Mesenchymal stem cell (in vitro differentiated cells and primary cell): Measurements from ENCODE around the gene CXCR4. TPM values are rescaled to one million over a fixed set of nuclear protein-coding genes. Genes with fewer than 3 reads are reported as not detected.

Experiments
- DNase-seq: peaks from one replicate; pipeline ENCODE4 v3.0.0-alpha.2; 2013
- H2AFZ ChIP-seq: one replicate; pipeline ENCODE4 v1.6.1; 2013; ENCODE audit warnings: low read depth, mild to moderate bottlenecking, control low read depth, inconsistent platforms, low read length, moderate library complexity
- H2AK5ac ChIP-seq: 2 replicates; pipeline ENCODE4 v1.6.1; 2013; ENCODE audit warnings: low read length, moderate library complexity, mild to moderate bottlenecking, inconsistent platforms; ENCODE audit not compliant: severe bottlenecking
- H2BK120ac ChIP-seq: one replicate; pipeline ENCODE4 v1.6.1; 2013; ENCODE audit warnings: low read depth, mild to moderate bottlenecking, inconsistent platforms, low read length, moderate library complexity
- H2BK12ac ChIP-seq, 2 experiments: one replicate each; pipeline ENCODE4 v1.6.1; 2013; ENCODE audit warnings: inconsistent platforms in 2 of 2, low read length in 2 of 2, mild to moderate bottlenecking in 2 of 2, moderate library complexity in 2 of 2, control low read depth in 1 of 2
- H2BK15ac ChIP-seq: one replicate; pipeline ENCODE4 v1.6.1; 2013; ENCODE audit warnings: mild to moderate bottlenecking, low read depth, inconsistent platforms; ENCODE audit not compliant: poor library complexity, severe bottlenecking
- H2BK5ac ChIP-seq: 2 replicates; pipeline ENCODE4 v1.6.1; 2013; ENCODE audit warnings: low read depth, mild to moderate bottlenecking, low read length, control low read depth, inconsistent platforms; ENCODE audit not compliant: poor library complexity, severe bottlenecking
- H3K14ac ChIP-seq, 2 experiments: one replicate each; pipeline ENCODE4 v1.6.1; 2013; ENCODE audit warnings: inconsistent platforms in 2 of 2, low read length in 2 of 2, control low read depth in 1 of 2, mild to moderate bottlenecking in 1 of 2, moderate library complexity in 1 of 2
- H3K18ac ChIP-seq, 2 experiments: one replicate each; pipeline ENCODE4 v1.6.1; 2013; ENCODE audit warnings: inconsistent platforms in 2 of 2, low read length in 2 of 2, control low read depth in 1 of 2, low read depth in 1 of 2, mild to moderate bottlenecking in 1 of 2
- H3K23ac ChIP-seq, 2 experiments: one replicate each; pipeline ENCODE4 v1.6.1; 2013; ENCODE audit warnings: inconsistent platforms in 2 of 2, low read length in 2 of 2, mild to moderate bottlenecking in 2 of 2, moderate library complexity in 2 of 2, control low read depth in 1 of 2
- H3K27ac ChIP-seq: 2 replicates; pipeline ENCODE4 v1.5.1; 2013; ENCODE audit warnings: mild to moderate bottlenecking, moderate library complexity, low read length, control low read depth, inconsistent platforms; ENCODE audit not compliant: poor library complexity, severe bottlenecking
- H3K27me3 ChIP-seq, 2 experiments: 2 replicates each; pipeline versions ENCODE4 v1.6.1 to v1.7.0; 2013; ENCODE audit warnings: low read length in 2 of 2, mild to moderate bottlenecking in 2 of 2, moderate library complexity in 2 of 2, control low read depth in 1 of 2, inconsistent platforms in 1 of 2; ENCODE audit not compliant: control insufficient read depth in 1 of 2, insufficient read depth in 1 of 2
- H3K36me3 ChIP-seq, 2 experiments: 2 replicates each; pipeline versions ENCODE4 v1.6.1 to v1.7.0; 2013; ENCODE audit warnings: low read length in 2 of 2, control low read depth in 1 of 2, inconsistent platforms in 1 of 2, low read depth in 1 of 2, mild to moderate bottlenecking in 1 of 2; ENCODE audit not compliant: insufficient read depth in 2 of 2, control insufficient read depth in 1 of 2
- H3K4ac ChIP-seq, 2 experiments: one replicate each; pipeline ENCODE4 v1.6.1; 2013; ENCODE audit warnings: inconsistent platforms in 2 of 2, low read length in 2 of 2, mild to moderate bottlenecking in 2 of 2, moderate library complexity in 2 of 2, control low read depth in 1 of 2, low read depth in 1 of 2
- H3K4me1 ChIP-seq: 2 replicates; pipeline ENCODE4 v1.6.1; 2013; ENCODE audit warnings: low read depth, low read length, control low read depth; ENCODE audit not compliant: control insufficient read depth, insufficient read depth
- H3K4me2 ChIP-seq: 2 replicates; pipeline ENCODE4 v1.6.1; 2013; ENCODE audit warnings: low read length, mild to moderate bottlenecking, inconsistent platforms; ENCODE audit not compliant: poor library complexity, severe bottlenecking
- H3K4me3 ChIP-seq, 2 experiments: 2 replicates each; pipeline versions ENCODE4 v1.5.1 to v1.7.0; 2013; ENCODE audit warnings: low read length in 2 of 2, mild to moderate bottlenecking in 2 of 2, control low read depth in 1 of 2, low read depth in 1 of 2; ENCODE audit not compliant: insufficient read depth in 1 of 2
- H3K79me1 ChIP-seq: replicated peaks from 2 replicates; pipeline ENCODE4 v1.6.1; 2013; ENCODE audit warnings: mild to moderate bottlenecking, control low read depth, low read length, inconsistent platforms; ENCODE audit not compliant: poor library complexity, severe bottlenecking
- H3K9ac ChIP-seq: 2 replicates; pipeline ENCODE4 v1.7.0; 2013; ENCODE audit warnings: mild to moderate bottlenecking, low read length, moderate library complexity
- H3K9me3 ChIP-seq: 2 replicates; pipeline ENCODE4 v1.7.0; 2013; ENCODE audit warnings: mild to moderate bottlenecking, low read length; ENCODE audit not compliant: control insufficient read depth
- H4K8ac ChIP-seq: one replicate; pipeline ENCODE4 v1.6.1; 2013; ENCODE audit warnings: inconsistent platforms, mild to moderate bottlenecking, low read length, moderate library complexity
- H4K91ac ChIP-seq: one replicate; pipeline ENCODE4 v1.6.1; 2013; ENCODE audit warnings: mild to moderate bottlenecking, low read length, inconsistent platforms
- WGBS: methylation state at CpG from one replicate; pipeline ENCODE4 v1.1.7; 2013; ENCODE audit warnings: mixed read lengths; 5-methylcytosine and 5-hydroxymethylcytosine counted together
- polyA plus RNA-seq, 2 experiments: library from polyadenylated mRNA; stranded (reverse); fragments of 200-250 nt; gene quantifications; one replicate each; pipeline ENCODE4 v1.2.3, GENCODE V29; 2013

CXCR4 gene
- polyA plus RNA-seq (2013, experiment 1 of 2) = not detected
- polyA plus RNA-seq (2013, experiment 2 of 2) = not detected

DNA sequence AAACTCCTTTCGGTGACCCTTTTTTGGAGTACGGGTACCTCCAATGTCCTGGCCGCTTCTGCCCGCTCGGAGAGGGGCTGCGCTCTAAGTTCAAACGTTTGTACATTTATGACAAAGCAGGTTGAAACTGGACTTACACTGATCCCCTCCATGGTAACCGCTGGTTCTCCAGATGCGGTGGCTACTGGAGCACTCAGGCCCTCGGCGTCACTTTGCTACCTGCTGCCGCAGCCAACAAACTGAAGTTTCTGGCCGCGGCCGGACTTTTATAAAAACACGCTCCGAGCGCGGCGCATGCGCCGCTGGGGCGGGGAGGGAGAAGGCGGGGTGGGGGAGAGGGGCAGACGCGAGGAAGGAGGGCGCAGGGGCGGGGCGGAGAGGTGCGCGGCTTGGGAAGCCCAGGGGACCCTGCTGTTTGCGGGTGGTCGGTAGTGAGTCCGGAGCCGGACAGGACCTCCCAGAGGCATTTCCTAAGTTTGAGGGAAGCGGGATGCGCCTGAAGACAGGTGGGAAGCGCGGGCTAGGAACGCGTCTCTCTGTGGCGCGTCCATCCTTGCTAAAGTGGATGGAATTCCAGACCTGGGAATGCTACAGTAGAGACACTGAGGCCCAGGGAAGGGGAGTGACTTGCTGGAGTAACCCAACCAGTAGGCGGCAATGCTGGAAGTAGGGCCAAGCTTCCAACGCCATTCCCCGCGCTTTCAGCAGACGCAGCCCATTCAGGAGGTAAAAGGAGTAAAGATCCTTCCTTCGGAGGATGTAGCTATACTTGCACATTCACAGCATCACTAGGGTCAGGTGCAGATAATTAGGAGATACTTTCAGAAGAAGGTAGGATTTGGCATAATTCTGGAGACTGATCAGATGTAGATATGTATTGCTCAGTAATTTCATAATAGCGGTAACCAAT is at the start of gene CXCR4:
Gene CXCR4, minus strand, starts transcription at position 241 of the 910 bp plus-strand sequence. Its CDS starts 89 bp downstream, at position 152.
- Histone ChIP-seq H3K36me3 (no peaks in the 10 kb centered on the region), H2BK12ac (no peak within 1 kb of the TSS), H3K4ac (no peak within 1 kb of the TSS), H4K8ac (no peak within 1 kb of the TSS), H3K23ac (no peak within 1 kb of the TSS), H3K4me2 (peak within 1 kb of the TSS; percentile 90), H3K18ac (no peak within 1 kb of the TSS), H2AFZ (peak within 1 kb of the TSS; percentile 57), H3K27me3 (peaks cover 84 to 93% of the 10 kb centered on the region in 2 experiments), H2AK5ac (no peak within 1 kb of the TSS), H3K4me3 (peak within 1 kb of the TSS; percentile 18 to 62), H2BK15ac (no peak within 1 kb of the TSS), H3K14ac (no peak within 1 kb of the TSS), H2BK120ac (no peak within 1 kb of the TSS), H2BK5ac (no peak within 1 kb of the TSS), H4K91ac (no peak within 1 kb of the TSS), H3K79me1 (no peaks in the 10 kb centered on the region), H3K9ac (no peak within 1 kb of the TSS), H3K27ac (no peak within 1 kb of the TSS), H3K4me1 (peaks cover 26% of the 10 kb centered on the region), H3K9me3 (no peaks in the 10 kb centered on the region)
- WGBS = 1% methylated on average over 48 of the region's 50 CpGs
- DNase-seq = peak; percentile 23

DNA sequence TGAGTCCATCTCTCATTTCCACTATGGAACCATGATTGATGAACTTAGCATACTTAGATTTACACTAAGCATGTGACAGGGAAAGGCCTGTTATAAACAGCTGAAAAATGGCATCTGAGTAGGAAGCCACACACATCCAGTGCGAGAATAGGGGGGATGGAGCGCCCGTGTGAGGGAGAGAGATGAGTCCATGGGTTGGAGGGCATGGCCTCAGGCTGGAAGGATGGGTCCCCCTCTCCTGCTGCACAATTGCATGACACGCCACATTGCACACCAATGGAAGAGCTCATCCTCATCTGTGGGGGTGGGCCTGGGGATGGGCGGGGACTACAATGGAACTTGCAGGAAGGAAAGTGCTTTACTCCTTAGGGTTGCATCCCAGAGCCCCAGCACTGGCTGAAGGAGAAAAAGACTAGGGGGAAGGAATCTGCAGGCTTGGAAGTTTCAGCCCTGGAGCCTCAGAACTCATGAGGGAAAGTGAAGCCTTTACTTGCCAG is 46.4 kb upstream of the CXCR4 start:
- Histone ChIP-seq H3K9ac (no peak overlapping the region), H4K8ac (no peak overlapping the region), H3K18ac (no peak overlapping the region), H3K4me3 (no peak overlapping the region), H3K4me1 (no peaks in the 10 kb centered on the region), H2BK12ac (no peak overlapping the region), H3K36me3 (no peaks in the 10 kb centered on the region), H2BK5ac (no peak overlapping the region), H3K27me3 (peaks cover 6 to 7% of the 10 kb centered on the region in 2 experiments), H2BK15ac (no peak overlapping the region), H3K23ac (no peak overlapping the region), H4K91ac (no peak overlapping the region), H3K4me2 (no peak overlapping the region), H2AFZ (no peak overlapping the region), H3K79me1 (no peaks in the 10 kb centered on the region), H3K14ac (no peak overlapping the region), H2AK5ac (no peak overlapping the region), H3K4ac (no peak overlapping the region), H2BK120ac (no peak overlapping the region), H3K27ac (no peak overlapping the region), H3K9me3 (no peaks in the 10 kb centered on the region)
- WGBS = 80% methylated on average over 5 of the region's 5 CpGs
- no peak for DNase-seq

GRCh38 chr2:136162438-136162837 is 44.5 kb upstream of the CXCR4 start:
- Histone ChIP-seq H2BK120ac (no peak overlapping the region), H2BK5ac (no peak overlapping the region), H3K18ac (no peak overlapping the region), H3K4me1 (no peaks in the 10 kb centered on the region), H3K4me2 (no peak overlapping the region), H3K79me1 (no peaks in the 10 kb centered on the region), H3K36me3 (no peaks in the 10 kb centered on the region), H3K4me3 (no peak overlapping the region), H3K27ac (no peak overlapping the region), H4K8ac (no peak overlapping the region), H3K27me3 (peaks cover 0 to under 1% of the 10 kb centered on the region in 2 experiments), H2AFZ (no peak overlapping the region), H3K14ac (no peak overlapping the region), H2AK5ac (no peak overlapping the region), H3K9me3 (no peaks in the 10 kb centered on the region), H3K23ac (no peak overlapping the region), H3K9ac (no peak overlapping the region), H2BK15ac (no peak overlapping the region), H3K4ac (no peak overlapping the region), H4K91ac (no peak overlapping the region), H2BK12ac (no peak overlapping the region)
- DNase-seq = no peak
- no CpG with 5 or more reads among the region's 1 CpG for WGBS

DNA sequence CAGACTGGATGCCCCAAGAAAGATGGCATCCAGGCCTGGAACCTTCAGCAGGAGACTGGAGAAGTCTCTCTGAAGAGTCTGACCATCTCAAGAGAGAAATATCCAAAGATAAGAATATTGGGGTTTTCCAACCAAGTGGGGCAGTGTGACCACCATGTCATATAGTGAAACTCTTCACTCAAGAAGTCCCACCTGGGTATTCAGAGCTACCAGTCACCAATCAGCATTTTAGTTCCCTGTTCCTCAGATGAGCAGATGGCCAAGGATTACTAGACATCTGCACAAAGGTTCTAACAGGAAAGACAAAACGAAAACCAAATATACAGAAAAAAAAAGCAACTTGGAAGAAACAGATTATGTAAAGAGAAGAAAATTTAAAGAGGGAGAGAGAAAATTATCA is 38.5 kb upstream of the CXCR4 start:
- Histone ChIP-seq H2BK5ac (no peak overlapping the region), H3K14ac (no peak overlapping the region), H3K27me3 (peaks cover 0 to 4% of the 10 kb centered on the region in 2 experiments), H4K8ac (no peak overlapping the region), H3K9me3 (no peaks in the 10 kb centered on the region), H3K27ac (no peak overlapping the region), H2AFZ (no peak overlapping the region), H2BK12ac (no peak overlapping the region), H3K79me1 (no peaks in the 10 kb centered on the region), H3K36me3 (no peaks in the 10 kb centered on the region), H4K91ac (no peak overlapping the region), H3K9ac (no peak overlapping the region), H2BK15ac (no peak overlapping the region), H3K18ac (no peak overlapping the region), H3K4ac (no peak overlapping the region), H2AK5ac (no peak overlapping the region), H3K23ac (no peak overlapping the region), H3K4me1 (no peaks in the 10 kb centered on the region), H2BK120ac (no peak overlapping the region), H3K4me3 (no peak overlapping the region), H3K4me2 (no peak overlapping the region)
- no CpG with 5 or more reads among the region's 1 CpG for WGBS
- no peak for DNase-seq
